DND-41 (cell line): ENCODE data around the gene CDC26.

Source experiments
- ATAC-seq: fragments of 200-7000 bp; cut with Tn5 transposase; 3 replicates; pipeline ENCODE4 v1.9.1; 2021; ENCODE audit warnings: low read depth; ENCODE audit not compliant: insufficient read depth
- DNase-seq: peaks from one replicate; pipeline ENCODE4 v3.0.0-alpha.2; 2020
- H2AFZ ChIP-seq: 2 replicates; pipeline ENCODE4 v1.6.0; 2012; ENCODE audit warnings: low read depth, low read length
- H3K27ac ChIP-seq: 2 replicates; pipeline ENCODE4 v1.5.1; 2012; ENCODE audit warnings: low read length, inconsistent platforms
- H3K27me3 ChIP-seq: fragments of 200-600 bp; sonication (generic); 2 replicates; pipeline ENCODE4 v1.6.0; 2012; ENCODE audit warnings: low read length, mild to moderate bottlenecking, inconsistent platforms; ENCODE audit not compliant: insufficient read depth, poor library complexity
- H3K36me3 ChIP-seq: 2 replicates; pipeline ENCODE4 v1.5.1; 2012; ENCODE audit warnings: low read length, inconsistent platforms; ENCODE audit not compliant: insufficient read depth
- H3K4me1 ChIP-seq: 2 replicates; pipeline ENCODE4 v1.5.1; 2012; ENCODE audit warnings: mild to moderate bottlenecking, low read length; ENCODE audit not compliant: insufficient read depth
- H3K4me2 ChIP-seq: 2 replicates; pipeline ENCODE4 v1.6.0; 2012; ENCODE audit warnings: mild to moderate bottlenecking, moderate library complexity, low read length, inconsistent platforms; ENCODE audit not compliant: insufficient read depth
- H3K4me3 ChIP-seq, 2 experiments: fragments of 200-600 bp in 1 of 2; shearing (Covaris generic) in 1 of 2; 2 replicates each; pipeline ENCODE4 v1.5.1; 2012 to 2016; ENCODE audit warnings: inconsistent platforms in 2 of 2, low read length in 2 of 2, mild to moderate bottlenecking in 2 of 2, low read depth in 1 of 2, moderate library complexity in 1 of 2
- H3K79me2 ChIP-seq: 2 replicates; pipeline ENCODE4 v1.6.0; 2012; ENCODE audit warnings: low read length, inconsistent platforms; ENCODE audit not compliant: insufficient read depth
- H3K9ac ChIP-seq: 2 replicates; pipeline ENCODE4 v1.6.0; 2012; ENCODE audit warnings: low read depth, mild to moderate bottlenecking, inconsistent platforms, low read length, moderate library complexity
- H3K9me3 ChIP-seq: 2 replicates; pipeline ENCODE4 v1.5.1; 2012; ENCODE audit warnings: low read length, moderate library complexity, mild to moderate bottlenecking, inconsistent platforms; ENCODE audit not compliant: insufficient read depth, severe bottlenecking
- H4K20me1 ChIP-seq: 2 replicates; pipeline ENCODE4 v1.6.0; 2012; ENCODE audit warnings: low read length; ENCODE audit not compliant: insufficient read depth
- EZH2 ChIP-seq: IDR thresholded peaks from 3 replicates; pipeline ENCODE4 v1.6.1; 2012; ENCODE audit warnings: borderline replicate concordance, low read depth, mild to moderate bottlenecking, moderate library complexity, low read length, inconsistent platforms; ENCODE audit not compliant: severe bottlenecking
- TF ChIP-seq, protein P1 (sequence below): IDR thresholded peaks from 2 replicates; pipeline ENCODE4 v1.5.1; 2012; ENCODE audit warnings: borderline replicate concordance, low read length, moderate library complexity, mild to moderate bottlenecking; ENCODE audit not compliant: poor library complexity, severe bottlenecking; ENCODE audit errors: extremely low read depth

CDC26 gene

GRCh38 chr9:113228130-113228665 is 47.2 kb downstream of the CDC26 start:
- DNase-seq (peak; percentile 16), ATAC-seq (peak; percentile 67)
- H3K27me3 ChIP-seq = no peaks in the 10 kb centered on the region
- H3K36me3 ChIP-seq = no peaks in the 10 kb centered on the region
- H3K4me1 ChIP-seq = peaks cover 18% of the 10 kb centered on the region
- no peak overlapping the region for H3K27ac ChIP-seq
- H3K9ac ChIP-seq = no peak overlapping the region
- H4K20me1 ChIP-seq = no peaks in the 10 kb centered on the region
- no peaks in the 10 kb centered on the region for H3K9me3 ChIP-seq
- H2AFZ ChIP-seq = no peak overlapping the region
- TF ChIP-seq, protein P1, sequence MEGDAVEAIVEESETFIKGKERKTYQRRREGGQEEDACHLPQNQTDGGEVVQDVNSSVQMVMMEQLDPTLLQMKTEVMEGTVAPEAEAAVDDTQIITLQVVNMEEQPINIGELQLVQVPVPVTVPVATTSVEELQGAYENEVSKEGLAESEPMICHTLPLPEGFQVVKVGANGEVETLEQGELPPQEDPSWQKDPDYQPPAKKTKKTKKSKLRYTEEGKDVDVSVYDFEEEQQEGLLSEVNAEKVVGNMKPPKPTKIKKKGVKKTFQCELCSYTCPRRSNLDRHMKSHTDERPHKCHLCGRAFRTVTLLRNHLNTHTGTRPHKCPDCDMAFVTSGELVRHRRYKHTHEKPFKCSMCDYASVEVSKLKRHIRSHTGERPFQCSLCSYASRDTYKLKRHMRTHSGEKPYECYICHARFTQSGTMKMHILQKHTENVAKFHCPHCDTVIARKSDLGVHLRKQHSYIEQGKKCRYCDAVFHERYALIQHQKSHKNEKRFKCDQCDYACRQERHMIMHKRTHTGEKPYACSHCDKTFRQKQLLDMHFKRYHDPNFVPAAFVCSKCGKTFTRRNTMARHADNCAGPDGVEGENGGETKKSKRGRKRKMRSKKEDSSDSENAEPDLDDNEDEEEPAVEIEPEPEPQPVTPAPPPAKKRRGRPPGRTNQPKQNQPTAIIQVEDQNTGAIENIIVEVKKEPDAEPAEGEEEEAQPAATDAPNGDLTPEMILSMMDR = no peak
- no peak for TF ChIP-seq EZH2
- peaks cover 2% of the 10 kb centered on the region; the same call in 1 of the 2 replicates for H3K79me2 ChIP-seq
- no peak overlapping the region for H3K4me2 ChIP-seq
- no peak overlapping the region for H3K4me3 ChIP-seq

DNA sequence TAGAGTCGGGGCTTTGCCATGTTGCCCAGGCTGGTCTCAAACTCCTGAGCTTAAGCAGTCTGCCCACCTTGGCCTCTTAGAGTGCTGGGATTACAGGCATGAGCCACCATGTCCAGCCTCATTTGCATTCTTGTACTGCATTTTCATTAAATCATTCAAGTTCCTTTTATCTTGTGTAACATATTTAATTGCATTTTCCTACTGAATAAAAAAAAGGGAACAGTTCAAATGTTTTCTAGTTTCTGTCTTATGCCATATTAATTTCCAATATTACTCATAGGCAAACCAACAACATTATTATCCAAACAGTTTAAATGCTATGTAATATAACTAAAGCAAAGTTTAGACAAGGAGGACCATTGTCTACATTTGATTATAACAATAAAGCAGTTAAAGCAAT is 47.9 kb downstream of the CDC26 start:
- peaks cover 21% of the 10 kb centered on the region for H3K4me1 ChIP-seq
- H3K79me2 ChIP-seq = peaks cover 7% of the 10 kb centered on the region; the same call in 1 of the 2 replicates
- no peak overlapping the region for H3K4me2 ChIP-seq
- no peaks in the 10 kb centered on the region for H3K36me3 ChIP-seq
- no peak for DNase-seq
- TF ChIP-seq EZH2 = no peak
- TF ChIP-seq, protein P1 = no peak
- no peak overlapping the region for H3K9ac ChIP-seq
- ATAC-seq = no peak
- H3K4me3 ChIP-seq = no peak overlapping the region
- no peaks in the 10 kb centered on the region for H3K27me3 ChIP-seq
- no peak overlapping the region for H2AFZ ChIP-seq
- no peaks in the 10 kb centered on the region for H4K20me1 ChIP-seq
- H3K9me3 ChIP-seq = no peaks in the 10 kb centered on the region
- H3K27ac ChIP-seq = no peak overlapping the region

- Histone ChIP-seq H3K9me3 (no peaks in the 10 kb centered on the region), H2AFZ (no peak overlapping the region), H3K27ac (no peak overlapping the region), H4K20me1 (peaks cover 2% of the 10 kb centered on the region; the same call in 1 of the 2 replicates), H3K27me3 (no peaks in the 10 kb centered on the region), H3K4me3 (no peak overlapping the region), H3K79me2 (peaks cover 39% of the 10 kb centered on the region), H3K4me1 (peaks cover 45% of the 10 kb centered on the region), H3K4me2 (peak overlapping the region; percentile 12; the same call in 1 of the 2 replicates), H3K36me3 (peaks cover 3% of the 10 kb centered on the region; the same call in 1 of the 2 replicates), H3K9ac (no peak overlapping the region)
- DNase-seq = no peak
- ATAC-seq = no peak
- TF ChIP-seq EZH2 = no peak
- TF ChIP-seq, protein P1 = no peak
These were observed 51.4 kb downstream of the CDC26 start for GRCh38 chr9:113223963-113224362.
